HepG2 (cell line): ENCODE results near the gene IGIP. TPM values are rescaled to one million over a fixed set of nuclear protein-coding genes. Genes with fewer than 3 reads are reported as not detected.

Source experiments
- ARID4A ChIP-seq: sonication (generic); formaldehyde crosslinking; IDR thresholded peaks from 2 replicates; pipeline ENCODE4 v1.5.0; 2020; ENCODE audit warnings: mild to moderate bottlenecking, missing genetic modification reagents, borderline replicate concordance
- ETV5 ChIP-seq: IDR thresholded peaks from 2 replicates; pipeline ENCODE4 v1.6.1; 2018; ENCODE audit warnings: missing biosample characterization, missing genetic modification reagents, inconsistent platforms, borderline replicate concordance
- FOXP1 ChIP-seq, 2 experiments: fragments of 450-650 bp in 1 of 2; IDR thresholded peaks; 2 replicates each; pipeline ENCODE4 v1.6.1; 2017 to 2018; ENCODE audit warnings: antibody characterized with exemption in 1 of 2
- GFI1 ChIP-seq: sonication (generic); formaldehyde crosslinking; IDR thresholded peaks from 2 replicates; pipeline ENCODE4 v1.5.0; 2020; ENCODE audit warnings: missing genetic modification reagents, mild to moderate bottlenecking, borderline replicate concordance
- GPBP1L1 ChIP-seq: sonication (generic); formaldehyde crosslinking; IDR thresholded peaks from 2 replicates; pipeline ENCODE4 v1.5.0; 2020; ENCODE audit warnings: mild to moderate bottlenecking, missing genetic modification reagents
- HNF1A ChIP-seq, 2 experiments: sonication (generic) in 1 of 2; formaldehyde crosslinking in 1 of 2; IDR thresholded peaks; 2 replicates each; pipeline versions ENCODE4 v1.4.0 to v1.6.1; 2016 to 2020; ENCODE audit warnings: borderline replicate concordance in 1 of 2, low read depth in 1 of 2, mild to moderate bottlenecking in 1 of 2, missing genetic modification reagents in 1 of 2
- KLF15 ChIP-seq: sonication (generic); formaldehyde crosslinking; IDR thresholded peaks from 2 replicates; pipeline ENCODE4 v1.8.1; 2023; ENCODE audit warnings: borderline replicate concordance, mild to moderate bottlenecking, inconsistent platforms, missing genetic modification reagents, mixed read lengths
- MTERF4 ChIP-seq: sonication (generic); formaldehyde crosslinking; IDR thresholded peaks from 2 replicates; pipeline ENCODE4 v1.8.0; 2023; ENCODE audit warnings: mild to moderate bottlenecking, missing genetic modification reagents
- SRF ChIP-seq: IDR thresholded peaks from 2 replicates; pipeline ENCODE4 v1.6.1; 2011; ENCODE audit warnings: mild to moderate bottlenecking, low read depth, low read length, moderate library complexity
- TAF15 ChIP-seq: fragments of 200-400 bp; formaldehyde crosslinking; IDR thresholded peaks from one replicate; pipeline ENCODE4 v1.6.1; 2018; ENCODE audit warnings: mild to moderate bottlenecking, low read depth, low read length; ENCODE audit not compliant: poor library complexity, severe bottlenecking
- TBL1XR1 ChIP-seq: fragments of 150-350 bp; IDR thresholded peaks from 2 replicates; pipeline ENCODE4 v1.6.1; 2014; ENCODE audit warnings: borderline replicate concordance, low read length; ENCODE audit not compliant: partially characterized antibody
- ZNF557 ChIP-seq: sonication (generic); formaldehyde crosslinking; IDR thresholded peaks from 2 replicates; pipeline ENCODE4 v1.4.0; 2020; ENCODE audit warnings: missing genetic modification reagents
- ZNF580 ChIP-seq: IDR thresholded peaks from 2 replicates; pipeline ENCODE4 v1.6.1; 2016; ENCODE audit warnings: low read depth, borderline replicate concordance
- ZNF597 ChIP-seq: sonication (generic); formaldehyde crosslinking; IDR thresholded peaks from 2 replicates; pipeline ENCODE4 v1.5.0; 2020; ENCODE audit warnings: missing genetic modification reagents
- polyA plus RNA-seq, 8 experiments: library from polyadenylated mRNA; depleted of rRNA in 3 of 8; stranded (reverse) in 7 of 8; unstranded in 1 of 8; fragments of >200 nt; fragmentation: Illumina TruSeq in 4 of 8; extraction: Trizol in 4 of 8; gene quantifications; 2 replicates each; pipeline versions ENCODE4 v1.2.1 to v1.2.3, GENCODE V29; 2011 to 2016; ENCODE audit warnings: low read depth in 4 of 8, missing spikeins in 1 of 8, mixed read lengths in 1 of 8; ENCODE audit not compliant: insufficient read depth in 1 of 8
- total RNA-seq, 5 experiments: library from RNA; depleted of rRNA; stranded (reverse); fragments of >200 nt; fragmentation: Illumina TruSeq; extraction: Trizol; gene quantifications; 2 replicates each; pipeline ENCODE4 v1.2.3, GENCODE V29; 2016; ENCODE audit warnings: low read depth in 1 of 5

Gene IGIP
- total and polyA plus RNA-seq, 2 of the 13 experiments (the other 11 are each of a cell fraction or from before 2014, with no cell fraction given) = 1.7 to 2.1 TPM

GRCh38 chr5:140107312-140108092 lies 18.2 kb upstream of the IGIP start (continued):
- TF ChIP-seq HNF1A (IDR thresholded peaks at IDR 0.05; ENCODE audit: low read depth) (no peak), HNF1A (CRISPR knock-in tag; IDR thresholded peaks at IDR 0.05; ENCODE audit: borderline replicate concordance) (peak; percentile 63), FOXP1 (IDR thresholded peaks at IDR 0.05) (no peak), FOXP1 (CRISPR knock-in tag; IDR thresholded peaks at IDR 0.05) (no peak), GPBP1L1 (CRISPR knock-in tag) (no peak), ETV5 (CRISPR knock-in tag) (0 out of 2 replicates have a peak, but pooled peaks have one; percentile 41), MTERF4 (CRISPR knock-in tag) (peak; percentile 90), SRF (no peak), ZNF557 (no peak; the same call in none of the 2 replicates), ARID4A (CRISPR knock-in tag) (peak; percentile 90), GFI1 (CRISPR knock-in tag) (peak; percentile 57; the same call in 1 of the 2 replicates), KLF15 (CRISPR knock-in tag) (peak; percentile 52; the same call in 1 of the 2 replicates), ZNF597 (no peak), ZNF580 (CRISPR knock-in tag) (peak; percentile 90; the same call in 1 of the 2 replicates), TAF15 (no peak), TBL1XR1 (no peak)
